ENCODE results near the gene APOF.

APOF gene

DNA sequence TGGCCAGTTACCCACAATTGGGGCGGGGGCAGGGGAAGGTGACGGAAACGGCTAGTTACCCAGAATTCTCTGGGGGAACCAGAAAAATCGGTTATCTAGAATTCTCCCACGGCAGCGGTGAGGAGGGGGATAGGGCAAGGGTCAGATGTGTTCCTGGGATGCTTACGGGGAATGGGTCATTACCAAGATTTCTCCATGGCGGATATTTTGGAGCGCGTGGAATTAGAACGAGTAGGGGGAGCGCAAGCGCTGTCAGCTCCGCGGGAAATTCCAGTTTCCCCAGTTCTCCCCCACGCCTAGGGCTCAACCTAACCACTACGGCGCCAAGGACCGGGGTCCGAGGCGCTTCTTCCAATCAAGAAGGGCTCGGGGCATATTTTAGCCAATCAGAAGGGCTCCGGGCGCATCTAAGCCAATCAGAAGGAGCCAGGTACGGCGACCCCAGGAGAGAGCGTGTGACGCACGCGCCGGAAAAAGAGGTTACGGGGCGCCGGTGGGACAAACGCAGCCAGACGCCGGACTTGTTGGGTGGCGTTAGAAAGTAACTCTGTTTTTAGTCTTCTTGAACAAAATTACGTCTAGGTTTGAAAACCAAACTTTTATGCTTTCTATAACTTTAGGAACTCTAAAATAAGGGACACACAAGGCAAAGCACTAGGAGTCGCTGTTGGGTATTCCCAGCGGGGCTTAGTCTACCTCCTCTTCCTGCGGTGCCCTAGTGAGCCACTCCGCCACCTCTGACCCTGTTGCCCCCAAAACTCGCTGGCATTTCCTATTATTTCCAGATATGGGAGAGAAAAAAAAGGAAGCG, 28.8 kb downstream of the APOF start, which contains the start of gene PAN2:
PAN2 (minus strand) TSS at position 322 of the 811 bp plus-strand sequence. CDS start 906 bp downstream, outside the sequence.
- no peak; the same call in 1 of the 2 replicates for TF ChIP-seq CTCF (conservative IDR thresholded peaks at IDR 0.05)
- no peak for TF ChIP-seq ZFX (IDR thresholded peaks at IDR 0.05)

DNA sequence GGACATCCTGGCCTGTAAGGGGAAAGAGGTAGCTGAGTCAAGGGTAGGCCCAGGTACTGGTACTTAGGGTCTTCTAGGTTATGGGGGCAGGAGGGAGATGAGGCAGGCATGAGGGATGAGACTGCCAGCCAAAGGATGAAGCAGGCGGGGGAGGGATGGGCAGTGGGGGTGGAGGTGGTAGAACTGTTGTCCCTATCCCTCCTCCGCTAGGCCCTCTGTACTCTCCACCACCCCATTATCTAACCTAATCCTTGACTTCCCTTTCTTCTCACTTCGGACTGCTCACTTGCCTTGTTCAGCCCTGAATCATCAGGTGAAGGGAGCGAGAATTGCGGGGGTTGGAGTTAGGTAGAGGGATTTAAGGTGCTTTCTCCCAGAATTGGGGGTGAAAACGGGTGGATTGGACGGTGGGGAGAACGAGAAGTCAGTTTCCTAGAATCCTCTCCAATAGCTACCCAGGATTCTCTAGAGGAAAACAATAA, 29.4 kb downstream of the APOF start:
- TF ChIP-seq CTCF (conservative IDR thresholded peaks at IDR 0.05): no peak
- no peak for TF ChIP-seq ZFX (IDR thresholded peaks at IDR 0.05)

More for the DNA sequence above, 28.8 kb downstream of the APOF start, which contains the start of gene PAN2:
- peak within 1 kb of the TSS; percentile 92 for H3K27ac ChIP-seq

DNA sequence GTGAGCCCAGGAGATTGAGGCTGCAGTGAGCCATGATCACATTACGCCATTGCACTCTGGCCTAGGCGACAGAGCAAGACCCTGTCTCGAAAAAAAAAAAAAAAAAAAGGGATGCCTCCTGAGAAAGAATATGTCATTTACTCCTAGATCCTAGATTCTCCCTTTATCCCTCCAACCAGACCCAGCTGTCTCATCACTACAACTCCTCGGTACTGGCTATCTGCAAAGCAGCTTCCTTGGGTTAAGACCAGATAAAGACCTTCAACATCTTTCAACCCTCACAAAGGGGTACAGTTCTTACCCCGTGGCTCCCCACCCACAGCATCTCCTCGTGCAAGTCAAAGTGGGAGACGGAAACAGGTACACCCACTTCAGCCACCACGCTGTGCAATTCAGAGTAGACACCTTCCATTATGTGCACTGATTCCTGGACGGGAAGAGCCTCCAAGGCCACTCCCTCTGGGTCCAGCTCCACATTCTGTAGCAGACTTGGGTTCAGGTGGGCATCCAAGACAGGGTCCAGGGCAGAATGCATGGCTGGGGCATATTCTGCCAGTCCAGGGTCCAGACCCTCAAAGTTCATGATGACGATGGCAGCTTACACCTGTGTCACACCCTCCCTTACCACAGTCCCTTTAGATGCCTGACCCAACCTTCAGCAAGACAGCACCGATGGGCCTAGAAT, 30.0 kb downstream of the APOF start:
- peak overlapping the region; percentile 92 for H3K27ac ChIP-seq
- no peak for TF ChIP-seq ZFX (IDR thresholded peaks at IDR 0.05)
- no peak for TF ChIP-seq CTCF (conservative IDR thresholded peaks at IDR 0.05)

More for the DNA sequence above, 29.4 kb downstream of the APOF start:
- peak overlapping the region; percentile 92 for H3K27ac ChIP-seq

GRCh38 chr12:56330936-56331490, 31.6 kb downstream of the APOF start:
- H3K27ac ChIP-seq: no peak overlapping the region
- TF ChIP-seq ZFX (IDR thresholded peaks at IDR 0.05): no peak
- no peak for TF ChIP-seq CTCF (conservative IDR thresholded peaks at IDR 0.05)

DNA sequence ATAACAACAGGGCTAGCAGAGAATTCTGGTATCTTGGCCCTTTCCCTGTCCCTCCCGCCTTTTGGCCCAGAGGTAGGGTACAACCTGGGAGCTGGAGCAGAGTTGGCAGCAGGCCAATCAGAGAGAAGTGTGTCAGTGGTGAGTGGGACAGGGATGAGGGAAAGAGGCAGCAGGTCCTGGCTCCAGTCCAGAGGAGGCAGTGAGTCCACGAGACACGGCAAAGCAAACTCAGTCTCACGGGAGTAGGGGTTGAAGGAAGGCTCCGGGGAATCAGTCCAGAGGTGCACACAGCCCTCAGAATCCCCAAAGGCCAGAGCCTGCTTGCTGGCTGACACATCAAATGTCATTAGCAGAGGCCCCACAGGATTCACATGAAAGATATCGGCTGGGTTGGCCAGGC, 36.1 kb downstream of the APOF start:
- no peak for TF ChIP-seq CTCF (conservative IDR thresholded peaks at IDR 0.05)
- no peak for TF ChIP-seq ZFX (IDR thresholded peaks at IDR 0.05)
- no peak overlapping the region for H3K27ac ChIP-seq

- no peak overlapping the region for H3K27ac ChIP-seq
- TF ChIP-seq CTCF (conservative IDR thresholded peaks at IDR 0.05) (no peak), ZFX (IDR thresholded peaks at IDR 0.05) (no peak)
These were observed 36.5 kb downstream of the APOF start for GRCh38 chr12:56326126-56326525.
